Aortic smooth muscle cell (primary cell): ENCODE results near the gene PSG6. TPM values are rescaled to one million over a fixed set of nuclear protein-coding genes. Genes with fewer than 3 reads are reported as not detected.

ENCODE experiments used
- total RNA-seq: library from RNA; depleted of rRNA; stranded (reverse); fragments of >200 nt; gene quantifications from 2 replicates; pipeline ENCODE4 v1.2.3, GENCODE V29; 2014

PSG6 gene
- total RNA-seq: not detected in 2 replicates

GRCh38 chr19:42917634-42918033, at the start of gene PSG6:
PSG6 (minus strand) TSS chr19:42917894; CDS start chr19:42917792, 102 bp downstream.

GRCh38 chr19:42937107-42937506, 19.4 kb upstream of the PSG6 start, which contains the start of gene PSG7:
PSG7 (minus strand) TSS chr19:42937207; CDS start chr19:42937076, 131 bp downstream.

GRCh38 chr19:42879613-42880012, 38.1 kb downstream of the PSG6 start, which contains the start of gene PSG1:
PSG1 (minus strand) TSS chr19:42879713; CDS start chr19:42879581, 132 bp downstream.

Other genes with a start within 250 kb of the PSG6 start
- gene PSG3, start 177.4 kb downstream of the PSG6 start, total RNA-seq: not detected in 2 replicates
- gene PSG8, start 152.2 kb downstream of the PSG6 start, total RNA-seq: not detected in 2 replicates
- gene PSG1, start 38.2 kb downstream of the PSG6 start, total RNA-seq: 0.12 TPM in 1 of 2 replicates, not detected in the other
- gene PSG7, start 19.3 kb upstream of the PSG6 start, total RNA-seq: not detected in 2 replicates
- gene PSG11, start 108.6 kb upstream of the PSG6 start, total RNA-seq: not detected in 2 replicates
- not detected in 2 replicates for gene PSG2, start 164.8 kb upstream of the PSG6 start, total RNA-seq